Measurements from ENCODE around the gene CLEC4G.

The CLEC4G gene

GRCh38 chr19:7685546-7686445, 46.1 kb downstream of the CLEC4G start:
- H3K36me3 ChIP-seq (replicated peaks) = peaks cover 12% of the 10 kb centered on the region
- no peaks in the 10 kb centered on the region for H3K27me3 ChIP-seq (ENCODE audit: low read depth)
- no peaks in the 10 kb centered on the region for H3K4me1 ChIP-seq
- no peak overlapping the region for H3K4me3 ChIP-seq
- in situ Hi-C loops (cut with MboI; ENCODE audit: low sequenced_read_pairs) = no loop called here
- DNase-seq (ENCODE audit: low spot score in 2 of 2) = peak in 1 of 2 experiments; percentile 39
- no peaks in the 10 kb centered on the region for H3K9me3 ChIP-seq

GRCh38 chr19:7682175-7682855, 49.6 kb downstream of the CLEC4G start:
- H3K4me3 ChIP-seq = no peak overlapping the region; the same call in 1 of the 2 replicates

GRCh38 chr19:7681340-7682174, 50.4 kb downstream of the CLEC4G start:
- in situ Hi-C loops (cut with MboI; ENCODE audit: low sequenced_read_pairs) = no loop called here
- peaks cover 9% of the 10 kb centered on the region for H3K27me3 ChIP-seq (ENCODE audit: low read depth)
- peaks cover 13% of the 10 kb centered on the region for H3K36me3 ChIP-seq (replicated peaks)
- peak; percentile 25 to 90 for DNase-seq (ENCODE audit: low spot score in 2 of 2)
- peak overlapping the region; percentile 94 for H3K4me3 ChIP-seq
- no peaks in the 10 kb centered on the region for H3K9me3 ChIP-seq
- no peaks in the 10 kb centered on the region for H3K4me1 ChIP-seq

More at GRCh38 chr19:7682175-7682855, 49.6 kb downstream of the CLEC4G start:
- in situ Hi-C loops (cut with MboI; ENCODE audit: low sequenced_read_pairs) = no loop called here
- Histone ChIP-seq H3K4me1 (no peaks in the 10 kb centered on the region), H3K27me3 (ENCODE audit: low read depth) (peaks cover 3% of the 10 kb centered on the region; the same call in 1 of the 2 replicates), H3K36me3 (replicated peaks) (peaks cover 13% of the 10 kb centered on the region), H3K9me3 (no peaks in the 10 kb centered on the region)
- no peak for DNase-seq (ENCODE audit: low spot score in 2 of 2)

GRCh38 chr19:7680606-7681339, 51.1 kb downstream of the CLEC4G start, which contains the start of gene TRAPPC5:
TRAPPC5 (plus strand) TSS chr19:7680833; CDS start chr19:7682254, 1,421 bp downstream.
- Histone ChIP-seq H3K36me3 (replicated peaks) (peaks cover 13% of the 10 kb centered on the region), H3K27me3 (ENCODE audit: low read depth) (peaks cover 17% of the 10 kb centered on the region), H3K9me3 (no peaks in the 10 kb centered on the region), H3K4me3 (peak within 1 kb of the TSS; percentile 94), H3K4me1 (no peaks in the 10 kb centered on the region)
- peak; percentile 75 to 89 for DNase-seq (ENCODE audit: low spot score in 2 of 2)
- in situ Hi-C loops (cut with MboI; ENCODE audit: low sequenced_read_pairs) = no loop called here

- H3K27me3 ChIP-seq (ENCODE audit: low read depth) = peaks cover 20% of the 10 kb centered on the region
- peak overlapping the region; percentile 94 for H3K4me3 ChIP-seq
- no peaks in the 10 kb centered on the region for H3K9me3 ChIP-seq
- peaks cover 13% of the 10 kb centered on the region for H3K36me3 ChIP-seq (replicated peaks)
- no peak for DNase-seq (ENCODE audit: low spot score in 2 of 2)
- H3K4me1 ChIP-seq = no peaks in the 10 kb centered on the region
- in situ Hi-C loops (cut with MboI; ENCODE audit: low sequenced_read_pairs) = no loop called here
Observed at GRCh38 chr19:7679771-7680605, 51.9 kb downstream of the CLEC4G start.

GRCh38 chr19:7678971-7679751, 52.7 kb downstream of the CLEC4G start:
- in situ Hi-C loops (cut with MboI; ENCODE audit: low sequenced_read_pairs) = no loop called here
- Histone ChIP-seq H3K27me3 (ENCODE audit: low read depth) (peaks cover 20% of the 10 kb centered on the region), H3K4me3 (no peak overlapping the region), H3K9me3 (no peaks in the 10 kb centered on the region), H3K4me1 (peaks cover 3% of the 10 kb centered on the region), H3K36me3 (replicated peaks) (peaks cover 13% of the 10 kb centered on the region)
- no peak for DNase-seq (ENCODE audit: low spot score in 2 of 2)
